ENCODE measurements around the gene CRHR2. TPM values are rescaled to one million over a fixed set of nuclear protein-coding genes. Genes with fewer than 3 reads are reported as not detected.
A peak's percentile ranks its signal among the peaks of the same experiment; 100 is the strongest.

The CRHR2 gene
- total RNA-seq, 5 donors from 2014 or later (not counting 1 experiment from before 2014, with no cell fraction given), result 0.09 TPM; not detected in 4

DNA sequence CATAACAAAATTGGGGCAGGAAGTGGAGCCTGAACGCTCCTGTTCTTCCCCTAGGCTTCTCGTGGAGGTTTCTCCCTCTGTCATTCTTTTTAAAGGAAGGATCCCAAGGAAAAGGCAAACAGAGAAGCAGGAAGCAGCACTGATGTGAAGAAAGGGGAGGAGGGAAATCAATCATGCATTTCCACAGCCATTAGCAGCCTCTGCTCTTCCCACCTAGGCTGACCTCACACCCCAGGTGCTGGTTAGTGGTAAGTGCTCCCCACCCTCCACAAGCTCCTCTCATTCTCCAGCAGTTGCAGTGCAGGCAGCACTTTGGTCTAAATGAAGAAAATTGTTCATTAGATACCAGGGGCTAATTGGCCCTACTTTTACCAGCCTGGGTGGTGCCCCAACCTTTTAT is 2.6 kb downstream of the CRHR2 start:
- no peaks in the 10 kb centered on the region for H3K9me3 Mint-ChIP-seq
- WGBS (ENCODE audit: insufficient coverage), result 0% methylated on average over 1 of the region's 2 CpGs
- Histone ChIP-seq H3K4me3 (ENCODE audit: control insufficient read depth in 1 of 2, extremely low read depth in 1 of 2, low read length in 1 of 2) (no peak overlapping the region), H3K9me3 (no peaks in the 10 kb centered on the region), H3K4me1 (ENCODE audit: control insufficient read depth in 1 of 2, extremely low read depth in 1 of 2, insufficient read depth in 2 of 2, low read length in 2 of 2) (peaks cover 0 to 17% of the 10 kb centered on the region in 2 experiments), H3K36me3 (ENCODE audit: control insufficient read depth in 2 of 2, extremely low read depth in 1 of 2, insufficient read depth in 1 of 2, low read length in 1 of 2) (no peaks in the 10 kb centered on the region), H3K27ac (ENCODE audit: low read length) (no peak overlapping the region), H3K27me3 (replicated peaks in 1 of 2; ENCODE audit: control insufficient read depth in 2 of 2, extremely low read depth in 1 of 2, insufficient read depth in 2 of 2, low read length in 1 of 2) (peaks cover 11 to 86% of the 10 kb centered on the region in 2 experiments)
- H3K36me3 Mint-ChIP-seq, result no peaks in the 10 kb centered on the region
- DNase-seq (no peak), ATAC-seq (replicated peaks in 1 of 4) (no peak)
- peaks cover 62 to 73% of the 10 kb centered on the region in 2 donors for H3K27me3 Mint-ChIP-seq
- H3K27ac Mint-ChIP-seq, result no peak overlapping the region
- POLR2A ChIA-PET, result no interaction called here
- CTCF ChIA-PET, result interaction anchor here in 1 of 2 donors (0.5 to 1.3 kb wide), 2 partner anchors 8 to 59 kb away, joined by 3 read pairs; no protein-coding TSS in a partner anchor
- H3K4me3 Mint-ChIP-seq, result no peak overlapping the region
- H3K4me1 Mint-ChIP-seq, result peaks cover 9 to 18% (median 12%) of the 10 kb centered on the region in 3 donors

DNA sequence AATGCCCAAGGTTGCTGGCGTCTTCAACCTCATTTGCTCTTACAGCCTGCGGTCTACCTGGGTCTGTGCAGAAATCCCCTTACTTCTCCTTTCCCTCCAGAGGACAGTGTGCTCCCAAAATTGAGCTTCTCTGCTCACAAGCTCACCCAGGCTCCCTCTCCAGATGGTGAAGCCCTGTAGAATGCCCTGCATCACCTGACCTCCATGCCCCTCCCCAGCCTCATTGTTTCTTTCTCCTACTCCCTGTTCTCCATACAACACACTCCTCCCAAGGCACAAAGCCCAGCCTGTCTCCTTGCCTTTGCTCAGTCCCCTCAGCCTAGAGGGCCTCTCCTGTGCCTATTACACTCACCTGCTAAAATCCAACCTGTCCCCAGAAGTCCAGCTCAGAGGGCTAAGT is 3.5 kb downstream of the CRHR2 start:
- DNase-seq (no peak), ATAC-seq (replicated peaks in 1 of 4) (no peak)
- peaks cover 9 to 18% (median 12%) of the 10 kb centered on the region in 3 donors for H3K4me1 Mint-ChIP-seq
- H3K9me3 ChIP-seq, result no peaks in the 10 kb centered on the region
- peaks cover 0 to 17% of the 10 kb centered on the region in 2 experiments for H3K4me1 ChIP-seq (ENCODE audit: control insufficient read depth in 1 of 2, extremely low read depth in 1 of 2, insufficient read depth in 2 of 2, low read length in 2 of 2)
- H3K4me3 ChIP-seq (ENCODE audit: control insufficient read depth in 1 of 2, extremely low read depth in 1 of 2, low read length in 1 of 2), result no peak overlapping the region
- no peak overlapping the region for H3K27ac ChIP-seq (ENCODE audit: low read length)
- peaks cover 9 to 86% of the 10 kb centered on the region in 2 experiments for H3K27me3 ChIP-seq (replicated peaks in 1 of 2; ENCODE audit: control insufficient read depth in 2 of 2, extremely low read depth in 1 of 2, insufficient read depth in 2 of 2, low read length in 1 of 2)
- H3K36me3 Mint-ChIP-seq, result no peaks in the 10 kb centered on the region
- WGBS (ENCODE audit: insufficient coverage), result 92% methylated on average over 2 of the region's 2 CpGs
- H3K36me3 ChIP-seq (ENCODE audit: control insufficient read depth in 2 of 2, extremely low read depth in 1 of 2, insufficient read depth in 1 of 2, low read length in 1 of 2), result no peaks in the 10 kb centered on the region
- no peak overlapping the region for H3K4me3 Mint-ChIP-seq
- ChIA-PET POLR2A (no interaction called here), CTCF (no interaction called here)
- peaks cover 54 to 66% of the 10 kb centered on the region in 2 donors for H3K27me3 Mint-ChIP-seq
- no peak overlapping the region for H3K27ac Mint-ChIP-seq
- H3K9me3 Mint-ChIP-seq, result no peaks in the 10 kb centered on the region

DNA sequence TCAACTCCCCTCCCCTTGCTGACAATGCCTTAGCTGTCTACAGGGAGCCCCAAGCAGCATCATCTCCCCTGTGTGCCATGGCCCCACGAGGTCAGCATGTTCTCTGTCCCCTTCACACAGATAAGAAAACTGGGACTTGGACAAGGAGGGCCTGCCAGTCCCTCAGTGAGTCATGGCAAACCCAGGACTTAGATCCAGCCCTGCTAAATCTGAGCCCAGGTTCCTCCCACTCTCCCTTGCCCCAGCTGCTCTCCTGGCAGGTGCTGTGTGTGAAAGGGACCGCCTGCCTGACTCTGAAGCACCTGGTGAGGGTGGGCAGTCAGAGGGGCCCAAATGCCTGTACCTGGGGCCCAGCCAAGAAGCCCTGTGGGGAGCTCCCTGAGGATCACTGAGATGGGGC is 7.4 kb downstream of the CRHR2 start:
- Histone ChIP-seq H3K4me1 (ENCODE audit: control insufficient read depth in 1 of 2, extremely low read depth in 1 of 2, insufficient read depth in 2 of 2, low read length in 2 of 2) (no peaks in the 10 kb centered on the region), H3K27me3 (replicated peaks in 1 of 2; ENCODE audit: control insufficient read depth in 2 of 2, extremely low read depth in 1 of 2, insufficient read depth in 2 of 2, low read length in 1 of 2) (peaks cover 4 to 58% of the 10 kb centered on the region in 2 experiments), H3K4me3 (ENCODE audit: control insufficient read depth in 1 of 2, extremely low read depth in 1 of 2, low read length in 1 of 2) (no peak overlapping the region), H3K27ac (ENCODE audit: low read length) (no peak overlapping the region), H3K36me3 (ENCODE audit: control insufficient read depth in 2 of 2, extremely low read depth in 1 of 2, insufficient read depth in 1 of 2, low read length in 1 of 2) (no peaks in the 10 kb centered on the region), H3K9me3 (no peaks in the 10 kb centered on the region)
- peaks cover 35 to 41% of the 10 kb centered on the region in 2 donors for H3K27me3 Mint-ChIP-seq
- DNase-seq (no peak), ATAC-seq (replicated peaks in 1 of 4) (no peak)
- H3K27ac Mint-ChIP-seq, result no peak overlapping the region
- no peaks in the 10 kb centered on the region for H3K36me3 Mint-ChIP-seq
- POLR2A ChIA-PET, result no interaction called here
- no peaks in the 10 kb centered on the region for H3K4me1 Mint-ChIP-seq
- H3K4me3 Mint-ChIP-seq, result no peak overlapping the region
- 18% methylated on average over 2 of the region's 2 CpGs for WGBS (ENCODE audit: insufficient coverage)
- CTCF ChIA-PET, result no interaction called here
- no peaks in the 10 kb centered on the region for H3K9me3 Mint-ChIP-seq

- WGBS (ENCODE audit: insufficient coverage), result no CpG with 5 or more reads among the region's 1 CpG
- ChIA-PET POLR2A (no interaction called here), CTCF (no interaction called here)
- no peaks in the 10 kb centered on the region for H3K36me3 Mint-ChIP-seq
- Histone ChIP-seq H3K9me3 (no peaks in the 10 kb centered on the region), H3K4me3 (ENCODE audit: control insufficient read depth in 1 of 2, extremely low read depth in 1 of 2, low read length in 1 of 2) (no peak overlapping the region), H3K36me3 (ENCODE audit: control insufficient read depth in 2 of 2, extremely low read depth in 1 of 2, insufficient read depth in 1 of 2, low read length in 1 of 2) (no peaks in the 10 kb centered on the region), H3K4me1 (ENCODE audit: control insufficient read depth in 1 of 2, extremely low read depth in 1 of 2, insufficient read depth in 2 of 2, low read length in 2 of 2) (no peaks in the 10 kb centered on the region), H3K27ac (ENCODE audit: low read length) (no peak overlapping the region), H3K27me3 (replicated peaks in 1 of 2; ENCODE audit: control insufficient read depth in 2 of 2, extremely low read depth in 1 of 2, insufficient read depth in 2 of 2, low read length in 1 of 2) (peaks cover 4 to 55% of the 10 kb centered on the region in 2 experiments)
- no peaks in the 10 kb centered on the region for H3K9me3 Mint-ChIP-seq
- H3K27ac Mint-ChIP-seq, result no peak overlapping the region
- H3K4me1 Mint-ChIP-seq, result no peaks in the 10 kb centered on the region
- DNase-seq, result no peak
- no peak for ATAC-seq (replicated peaks in 1 of 4)
- H3K4me3 Mint-ChIP-seq, result no peak overlapping the region
- H3K27me3 Mint-ChIP-seq, result peaks cover 33 to 40% of the 10 kb centered on the region in 2 donors
Observed at GRCh38 chr7:30674420-30674819, 7.8 kb downstream of the CRHR2 start.

GRCh38 chr7:30671793-30672465 is 10.3 kb downstream of the CRHR2 start:
- H3K36me3 ChIP-seq (ENCODE audit: control insufficient read depth in 2 of 2, extremely low read depth in 1 of 2, insufficient read depth in 1 of 2, low read length in 1 of 2), result no peaks in the 10 kb centered on the region
- H3K9me3 ChIP-seq, result no peaks in the 10 kb centered on the region
- Mint-ChIP-seq H3K4me3 (no peak overlapping the region), H3K36me3 (no peaks in the 10 kb centered on the region), H3K27me3 (peaks cover 14 to 24% of the 10 kb centered on the region in 2 donors), H3K4me1 (no peaks in the 10 kb centered on the region), H3K9me3 (no peaks in the 10 kb centered on the region), H3K27ac (no peak overlapping the region)
- no peaks in the 10 kb centered on the region for H3K4me1 ChIP-seq (ENCODE audit: control insufficient read depth in 1 of 2, extremely low read depth in 1 of 2, insufficient read depth in 2 of 2, low read length in 2 of 2)
- WGBS (ENCODE audit: insufficient coverage), result 8% methylated on average over 6 of the region's 6 CpGs
- H3K27me3 ChIP-seq (replicated peaks in 1 of 2; ENCODE audit: control insufficient read depth in 2 of 2, extremely low read depth in 1 of 2, insufficient read depth in 2 of 2, low read length in 1 of 2), result peaks cover 0 to 39% of the 10 kb centered on the region in 2 experiments
- no peak overlapping the region for H3K27ac ChIP-seq (ENCODE audit: low read length)
- CTCF ChIA-PET, result no interaction called here
- POLR2A ChIA-PET, result no interaction called here
- no peak overlapping the region for H3K4me3 ChIP-seq (ENCODE audit: control insufficient read depth in 1 of 2, extremely low read depth in 1 of 2, low read length in 1 of 2)
- DNase-seq, result peak in 2 of 35 experiments; percentile 11 to 22
- no peak for ATAC-seq (replicated peaks in 1 of 4)

GRCh38 chr7:30668102-30668501 is 14.2 kb downstream of the CRHR2 start:
- 71% methylated on average over 2 of the region's 4 CpGs for WGBS (ENCODE audit: insufficient coverage)
- Mint-ChIP-seq H3K4me3 (no peak overlapping the region), H3K9me3 (no peaks in the 10 kb centered on the region), H3K36me3 (no peaks in the 10 kb centered on the region), H3K27me3 (peaks cover 3 to 5% of the 10 kb centered on the region in 2 donors), H3K27ac (no peak overlapping the region), H3K4me1 (no peaks in the 10 kb centered on the region)
- ChIA-PET CTCF (interaction anchor here in 1 of 2 donors (1.1 to 1.6 kb wide), 2 partner anchors 14 to 48 kb away, joined by 3 to 4 read pairs; partner anchors contain the start of gene CRHR2), POLR2A (no interaction called here)
- no peak overlapping the region for H3K4me3 ChIP-seq (ENCODE audit: control insufficient read depth in 1 of 2, extremely low read depth in 1 of 2, low read length in 1 of 2)
- H3K27ac ChIP-seq (ENCODE audit: low read length), result no peak overlapping the region
- ATAC-seq (replicated peaks in 1 of 4) (no peak), DNase-seq (no peak)
- H3K27me3 ChIP-seq (replicated peaks in 1 of 2; ENCODE audit: control insufficient read depth in 2 of 2, extremely low read depth in 1 of 2, insufficient read depth in 2 of 2, low read length in 1 of 2), result peaks cover 0 to 20% of the 10 kb centered on the region in 2 experiments
- no peaks in the 10 kb centered on the region for H3K9me3 ChIP-seq
- no peaks in the 10 kb centered on the region for H3K36me3 ChIP-seq (ENCODE audit: control insufficient read depth in 2 of 2, extremely low read depth in 1 of 2, insufficient read depth in 1 of 2, low read length in 1 of 2)
- H3K4me1 ChIP-seq (ENCODE audit: control insufficient read depth in 1 of 2, extremely low read depth in 1 of 2, insufficient read depth in 2 of 2, low read length in 2 of 2), result no peaks in the 10 kb centered on the region

All from T-cell (primary cell).